Cardiac fibroblast (primary cell): ENCODE data around the gene DENND4A.
A peak's percentile ranks its signal among the peaks of the same experiment; 100 is the strongest.

ENCODE experiments used
- DNase-seq, 2 donors: peaks; one replicate each; pipeline versions ENCODE4 v3.0.0 to v3.0.0-alpha.2; 2010; ENCODE audit warnings: low read depth in 2 of 2
- H3K4me3 ChIP-seq, 2 donors: replicated peaks in 1 of 2; 1 replicate in 1 of 2; 2 replicates in 1 of 2; pipeline ENCODE4 v1.5.1; 2011; ENCODE audit warnings: low read depth in 2 of 2, low read length in 2 of 2, mild to moderate bottlenecking in 2 of 2, moderate library complexity in 1 of 2
- CTCF ChIP-seq: IDR thresholded peaks from one replicate; pipeline ENCODE4 v1.5.1; 2011; ENCODE audit warnings: low read depth, mild to moderate bottlenecking, low read length, inconsistent platforms

The DENND4A gene

GRCh38 chr15:65680544-65680943 is 111.5 kb downstream of the DENND4A start:
- no peak for TF ChIP-seq CTCF
- H3K4me3 ChIP-seq: no peak overlapping the region
- DNase-seq: no peak

DNA sequence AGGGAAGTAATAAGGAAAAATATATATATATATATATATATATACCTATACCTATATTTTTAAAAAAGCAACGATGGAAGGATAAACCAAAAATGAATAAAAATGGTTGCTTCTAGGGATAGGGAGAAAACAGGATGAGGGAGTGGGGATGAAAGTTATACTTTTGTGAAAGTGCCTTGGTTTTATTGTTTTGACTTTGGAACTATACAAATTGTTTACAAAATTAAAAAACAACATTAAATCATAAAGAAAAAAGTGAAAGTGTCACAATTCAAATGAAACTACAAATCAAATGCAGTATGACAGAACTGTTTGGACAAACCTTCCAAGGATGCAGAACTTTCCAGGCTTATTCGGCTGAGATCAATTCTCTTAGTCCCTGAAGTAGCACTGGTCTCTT is 116.0 kb downstream of the DENND4A start:
- no peak overlapping the region for H3K4me3 ChIP-seq
- DNase-seq: no peak
- no peak for TF ChIP-seq CTCF

DNA sequence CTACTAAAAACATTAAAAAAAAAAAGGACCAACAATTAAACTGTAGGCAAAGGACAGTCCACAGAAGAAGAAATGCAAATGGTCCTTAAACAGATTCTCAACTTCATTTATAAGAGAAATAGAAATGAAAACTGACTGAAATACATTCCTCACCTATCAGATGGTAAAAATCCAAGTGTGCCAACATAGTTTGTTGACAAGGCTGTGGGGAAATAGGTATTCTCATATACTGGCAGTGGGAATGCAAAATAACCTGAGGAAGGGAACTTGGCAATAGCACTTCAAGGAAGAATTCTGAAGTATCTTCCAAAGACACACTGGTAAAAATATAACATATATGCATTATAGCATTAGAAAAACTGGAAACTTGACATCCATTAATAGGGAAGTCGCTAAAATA is 116.5 kb downstream of the DENND4A start:
- TF ChIP-seq CTCF: no peak
- no peak for DNase-seq

GRCh38 chr15:65666257-65666656 is 125.8 kb downstream of the DENND4A start:
- peak; percentile 3 for TF ChIP-seq CTCF
- no peak overlapping the region for H3K4me3 ChIP-seq
- peak in 1 of 2 donors; percentile 91 for DNase-seq

More for the DNA sequence above, 116.5 kb downstream of the DENND4A start:
- no peak overlapping the region for H3K4me3 ChIP-seq

- TF ChIP-seq CTCF: no peak
- DNase-seq: no peak
Measured at GRCh38 chr15:65663521-65663920, 128.6 kb downstream of the DENND4A start.

GRCh38 chr15:65660927-65661326 is 131.2 kb downstream of the DENND4A start:
- TF ChIP-seq CTCF: no peak
- no peak overlapping the region for H3K4me3 ChIP-seq
- peak in 1 of 2 donors; percentile 76 for DNase-seq

More at GRCh38 chr15:65663521-65663920, 128.6 kb downstream of the DENND4A start:
- no peak overlapping the region for H3K4me3 ChIP-seq

DNA sequence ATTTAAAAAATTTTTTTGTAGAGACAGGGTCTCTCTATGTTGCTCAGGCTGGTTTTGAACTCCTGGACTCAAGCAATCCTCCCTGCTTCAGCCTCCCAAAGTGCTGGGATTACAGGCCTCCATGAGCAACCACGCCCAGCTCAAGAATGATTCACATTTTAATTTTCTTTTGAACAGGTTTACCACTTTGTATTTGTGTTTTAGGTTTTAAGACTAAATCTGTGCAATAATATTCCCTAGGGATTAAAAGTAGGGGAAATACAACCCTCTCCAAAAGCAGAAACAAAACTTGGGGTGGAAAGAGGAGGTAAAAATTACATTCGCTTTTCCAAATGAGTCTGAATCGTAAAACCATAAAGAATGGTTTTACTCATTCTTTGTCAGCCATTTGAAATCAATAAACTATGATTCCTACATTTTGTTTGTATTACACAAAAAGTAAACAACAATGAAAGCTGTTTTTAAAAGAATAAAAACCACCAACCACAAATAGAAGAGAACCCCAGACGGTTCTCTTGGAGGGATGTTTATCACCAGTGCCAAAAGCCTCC is 132.5 kb downstream of the DENND4A start:
- DNase-seq: no peak
- no peak for TF ChIP-seq CTCF
- H3K4me3 ChIP-seq: no peak overlapping the region
